ENCODE measurements around the gene C14orf132.

GRCh38 chr14:96062506-96062905 is 23.3 kb downstream of the C14orf132 start:
- TF ChIP-seq GATA2 (IDR thresholded peaks at IDR 0.05; ENCODE audit: low read depth, low read length) (no peak), GATA3 (IDR thresholded peaks at IDR 0.05; ENCODE audit: low read depth, low read length) (no peak)
